Measurements from ENCODE around the gene NAA16. TPM values are rescaled to one million over a fixed set of nuclear protein-coding genes. Genes with fewer than 3 reads are reported as not detected.

NAA16 gene
- total RNA-seq, 2 donors from 2014 or later = 6.6 to 10.0 TPM

DNA sequence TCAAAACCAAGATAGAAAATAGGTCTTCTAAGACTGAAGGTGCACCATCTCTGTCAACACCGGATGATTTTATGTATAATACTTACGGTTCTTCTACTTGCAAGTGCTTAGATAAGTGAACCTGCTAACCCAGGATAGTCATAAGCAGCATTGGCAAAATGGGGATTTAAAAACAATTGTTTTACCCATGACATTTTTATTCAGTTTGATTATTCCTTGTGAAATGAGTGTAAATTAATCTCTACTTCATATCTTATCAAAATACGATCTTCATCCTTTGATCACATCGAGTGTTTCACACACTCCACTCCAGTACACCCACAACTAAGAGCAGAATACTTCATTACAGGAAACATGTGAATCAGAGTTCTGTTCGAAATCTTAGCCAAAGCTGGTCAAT lies 24.7 kb upstream of the NAA16 start:
- H3K4me3 ChIP-seq = no peak overlapping the region
- DNase-seq (ENCODE audit: low spot score) = no peak
- TF ChIP-seq CTCF (IDR thresholded peaks at IDR 0.05) = no peak
- no peaks in the 10 kb centered on the region for H3K27me3 ChIP-seq
- no peaks in the 10 kb centered on the region for H3K4me1 ChIP-seq
- no peaks in the 10 kb centered on the region for H3K9me3 ChIP-seq
- no peak overlapping the region for H3K27ac ChIP-seq
- H3K36me3 ChIP-seq = no peaks in the 10 kb centered on the region

- Histone ChIP-seq H3K9me3 (peaks cover 0 to 14% of the 10 kb centered on the region in 2 donors), H3K4me3 (no peak overlapping the region), H3K36me3 (no peaks in the 10 kb centered on the region), H3K27me3 (no peaks in the 10 kb centered on the region), H3K27ac (no peak overlapping the region), H3K4me1 (no peaks in the 10 kb centered on the region)
- no peak for TF ChIP-seq CTCF (IDR thresholded peaks at IDR 0.05)
- no peak for DNase-seq (ENCODE audit: low spot score)
Observed at GRCh38 chr13:41289463-41289881, 21.6 kb upstream of the NAA16 start.

DNA sequence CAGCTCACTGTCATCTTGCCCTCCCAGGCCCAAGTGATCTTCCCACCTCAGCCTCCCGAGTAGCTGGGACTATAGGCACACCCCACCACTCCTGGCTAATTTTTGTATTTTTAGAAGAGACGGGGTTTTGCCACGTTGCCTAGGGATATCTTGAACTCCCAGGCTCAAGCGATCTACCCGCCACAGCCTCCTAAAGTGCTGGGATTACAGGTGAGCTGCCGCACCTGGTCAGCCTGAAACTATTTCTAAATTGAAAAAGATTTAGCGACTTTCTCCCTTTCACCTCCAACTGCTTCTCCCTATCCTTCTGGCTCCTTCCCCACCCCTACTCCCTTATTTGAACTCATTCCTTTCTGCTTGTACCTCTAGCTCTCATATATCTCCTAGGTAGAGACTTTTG lies 19.8 kb upstream of the NAA16 start:
- peaks cover 0 to 14% of the 10 kb centered on the region in 2 donors for H3K9me3 ChIP-seq
- no peaks in the 10 kb centered on the region for H3K4me1 ChIP-seq
- H3K27me3 ChIP-seq = no peaks in the 10 kb centered on the region
- TF ChIP-seq CTCF (IDR thresholded peaks at IDR 0.05) = no peak
- no peak overlapping the region for H3K27ac ChIP-seq
- H3K4me3 ChIP-seq = no peak overlapping the region
- no peaks in the 10 kb centered on the region for H3K36me3 ChIP-seq
- DNase-seq (ENCODE audit: low spot score) = no peak

DNA sequence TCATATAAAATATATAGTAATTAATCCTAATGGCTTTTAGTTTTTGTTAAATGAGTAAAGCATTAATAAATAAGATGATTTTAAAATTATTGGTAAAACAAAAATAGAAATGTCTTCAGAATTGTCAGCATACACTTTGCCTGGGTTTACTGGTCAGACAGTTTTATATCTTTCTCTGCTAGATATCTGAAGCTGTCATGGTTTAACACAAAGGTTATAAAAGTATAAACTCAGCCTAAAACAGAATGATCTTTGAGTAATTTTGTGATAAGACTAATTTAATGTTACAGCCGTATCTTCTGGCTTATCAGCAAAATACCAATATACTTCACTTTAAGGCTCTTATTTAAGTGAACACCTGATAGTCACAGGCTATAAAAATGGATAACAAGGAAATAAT lies 17.8 kb upstream of the NAA16 start:
- Histone ChIP-seq H3K4me3 (no peak overlapping the region), H3K9me3 (peaks cover 0 to 14% of the 10 kb centered on the region in 2 donors), H3K36me3 (no peaks in the 10 kb centered on the region), H3K27ac (no peak overlapping the region), H3K27me3 (no peaks in the 10 kb centered on the region), H3K4me1 (no peaks in the 10 kb centered on the region)
- DNase-seq (ENCODE audit: low spot score) = no peak
- no peak for TF ChIP-seq CTCF (IDR thresholded peaks at IDR 0.05)

- no peak for DNase-seq (ENCODE audit: low spot score)
- Histone ChIP-seq H3K9me3 (peaks cover 0 to 14% of the 10 kb centered on the region in 2 donors), H3K4me3 (no peak overlapping the region), H3K4me1 (no peaks in the 10 kb centered on the region), H3K27me3 (no peaks in the 10 kb centered on the region), H3K27ac (no peak overlapping the region), H3K36me3 (no peaks in the 10 kb centered on the region)
- no peak for TF ChIP-seq CTCF (IDR thresholded peaks at IDR 0.05)
Observed at GRCh38 chr13:41294914-41295313, 16.2 kb upstream of the NAA16 start.

DNA sequence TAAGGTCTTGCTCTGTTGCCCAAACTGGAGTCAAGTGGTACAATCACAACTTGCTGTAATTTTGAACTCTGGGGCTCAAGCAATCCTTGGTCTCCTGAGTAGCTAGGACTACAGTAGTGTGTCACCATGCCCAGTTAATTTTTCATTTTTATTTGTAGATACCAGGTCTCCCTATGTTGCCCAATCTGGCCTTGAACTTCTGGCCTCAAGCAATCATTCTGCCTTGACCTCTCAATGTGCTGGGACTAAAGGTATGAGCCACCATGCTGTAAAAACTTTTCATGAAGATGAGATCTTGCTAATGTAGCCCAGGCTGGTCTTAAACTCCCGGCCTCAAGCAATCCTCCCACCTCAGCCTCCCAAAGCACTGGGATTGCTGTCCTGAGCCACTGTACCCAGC lies 15.1 kb upstream of the NAA16 start:
- no peak for TF ChIP-seq CTCF (IDR thresholded peaks at IDR 0.05)
- DNase-seq (ENCODE audit: low spot score) = no peak
- H3K4me3 ChIP-seq = no peak overlapping the region
- no peaks in the 10 kb centered on the region for H3K27me3 ChIP-seq
- no peaks in the 10 kb centered on the region for H3K4me1 ChIP-seq
- H3K9me3 ChIP-seq = peaks cover 0 to 14% of the 10 kb centered on the region in 2 donors
- no peaks in the 10 kb centered on the region for H3K36me3 ChIP-seq
- no peak overlapping the region for H3K27ac ChIP-seq

All from right atrium auricular region (tissue), 2 donors.